Activated CD4-positive, alpha-beta T cell treated with anti-CD3 and anti-CD28 coated beads for 24 hours (primary cell): ENCODE results near the gene IRGQ.
"Not testable (repeated sequence)": the region's sequence is repeated elsewhere in the genome, so short reads cannot be mapped to it uniquely, and the experiment has no call there.

Experiments
- DNase-seq, 2 donors: peaks; one replicate each; pipeline ENCODE4 v3.0.0-alpha.2; 2020; ENCODE audit warnings: low read depth in 2 of 2

IRGQ gene

GRCh38 chr19:43624933-43625332 lies 29.0 kb upstream of the IRGQ start:
- peak; percentile 77 to 86 for DNase-seq

GRCh38 chr19:43623889-43624670 lies 28.1 kb upstream of the IRGQ start:
- DNase-seq = peak in 1 of 2 donors; percentile 10

GRCh38 chr19:43622956-43623355 lies 27.0 kb upstream of the IRGQ start:
- no peak for DNase-seq

- no peak for DNase-seq
Observed at GRCh38 chr19:43622070-43622469, 26.1 kb upstream of the IRGQ start.

GRCh38 chr19:43620061-43621001 lies 24.4 kb upstream of the IRGQ start:
- DNase-seq = peak; percentile 75 to 83

- peak; percentile 74 to 75 for DNase-seq
Observed at GRCh38 chr19:43619262-43620060, 23.5 kb upstream of the IRGQ start, which contains the start of gene ZNF428. TSS of gene ZNF428 (minus strand) at chr19:43619629. CDS start at chr19:43614304, 5,325 bp downstream.

GRCh38 chr19:43618921-43619261 lies 23.0 kb upstream of the IRGQ start:
- DNase-seq = peak in 1 of 2 donors; percentile 44

- no peak for DNase-seq
Observed at GRCh38 chr19:43616954-43617353, 21.0 kb upstream of the IRGQ start.

GRCh38 chr19:43616306-43616705 lies 20.4 kb upstream of the IRGQ start:
- DNase-seq = no peak

- DNase-seq = no peak
Observed at GRCh38 chr19:43612374-43612773, 16.4 kb upstream of the IRGQ start.

GRCh38 chr19:43611788-43612187 lies 15.9 kb upstream of the IRGQ start, which contains the start of gene SRRM5:
TSS of gene SRRM5 (plus strand) at chr19:43612088. CDS start at chr19:43612122, 34 bp downstream.
- no peak for DNase-seq

GRCh38 chr19:43610493-43610892 lies 14.6 kb upstream of the IRGQ start:
- DNase-seq = no peak

GRCh38 chr19:43609872-43610271 lies 13.9 kb upstream of the IRGQ start:
- DNase-seq = no peak

- DNase-seq = no peak
Observed at GRCh38 chr19:43607238-43608205, 11.6 kb upstream of the IRGQ start.

GRCh38 chr19:43606569-43607229 lies 10.8 kb upstream of the IRGQ start:
- DNase-seq = no peak

GRCh38 chr19:43605875-43606568 lies 10.1 kb upstream of the IRGQ start:
- no peak for DNase-seq

GRCh38 chr19:43600326-43600725 lies 4.4 kb upstream of the IRGQ start:
- DNase-seq = not testable (repeated sequence)

GRCh38 chr19:43599635-43600295 lies 3.8 kb upstream of the IRGQ start:
- no peak for DNase-seq
